Forelimb muscle (tissue), 1 donor: ENCODE measurements around the gene PDLIM3. TPM values are rescaled to one million over a fixed set of nuclear protein-coding genes. Genes with fewer than 3 reads are reported as not detected.
A peak's percentile ranks its signal among the peaks of the same experiment; 100 is the strongest.

ENCODE experiments used
- DNase-seq: peaks from one replicate; pipeline ENCODE4 v3.0.0-alpha.2; 2013; ENCODE audit warnings: low read depth
- polyA plus RNA-seq: library from polyadenylated mRNA; unstranded; fragments of 120-200 nt; gene quantifications from one replicate; pipeline ENCODE4 v1.2.1, GENCODE V29; 2013; ENCODE audit not compliant: insufficient read length

Gene PDLIM3
- polyA plus RNA-seq, 1 donor, result 616 TPM

GRCh38 chr4:185471235-185472102 is 63.8 kb downstream of the PDLIM3 start, which contains the start of gene CCDC110:
Gene CCDC110, minus strand, starts transcription at chr4:185471733. Its CDS starts 50 bp downstream, at chr4:185471683.
- DNase-seq, result peak; percentile 52

- no peak for DNase-seq
Observed at GRCh38 chr4:185470501-185471195, 64.7 kb downstream of the PDLIM3 start.

GRCh38 chr4:185469580-185470154 is 65.6 kb downstream of the PDLIM3 start:
- no peak for DNase-seq

- no peak for DNase-seq
Observed at GRCh38 chr4:185468999-185469398, 66.3 kb downstream of the PDLIM3 start.

- DNase-seq, result no peak
Observed at GRCh38 chr4:185467991-185468390, 67.3 kb downstream of the PDLIM3 start.

GRCh38 chr4:185467101-185467500 is 68.2 kb downstream of the PDLIM3 start:
- no peak for DNase-seq

GRCh38 chr4:185465707-185466106 is 69.6 kb downstream of the PDLIM3 start:
- DNase-seq, result no peak

GRCh38 chr4:185464887-185465286 is 70.4 kb downstream of the PDLIM3 start:
- DNase-seq, result no peak

- DNase-seq, result no peak
Observed at GRCh38 chr4:185464183-185464582, 71.1 kb downstream of the PDLIM3 start.

- no peak for DNase-seq
Observed at GRCh38 chr4:185463541-185463940, 71.8 kb downstream of the PDLIM3 start.

- no peak for DNase-seq
Observed at GRCh38 chr4:185461565-185461964, 73.7 kb downstream of the PDLIM3 start.

GRCh38 chr4:185457136-185457535 is 78.2 kb downstream of the PDLIM3 start:
- no peak for DNase-seq

- no peak for DNase-seq
Observed at GRCh38 chr4:185456131-185456530, 79.2 kb downstream of the PDLIM3 start.

Other genes with a start within 250 kb of the PDLIM3 start
- gene LRP2BP, start 139.6 kb downstream of the PDLIM3 start, polyA plus RNA-seq, result 6.5 TPM
- gene ANKRD37, start 138.7 kb downstream of the PDLIM3 start, polyA plus RNA-seq, result 27.1 TPM
- 41.9 TPM for gene UFSP2, start 109.5 kb downstream of the PDLIM3 start, polyA plus RNA-seq
- gene CCDC110, start 63.8 kb downstream of the PDLIM3 start, polyA plus RNA-seq, result 1.4 TPM